NOMO-1 treated with DMSO at 0.1 percent for 48 hours (cell line): Measurements from ENCODE around the gene HMGN4.

ENCODE experiments used
- DNase-seq: peaks from one replicate; lab custom pipeline; 2025; ENCODE audit not compliant: unreplicated experiment; lab: John Stamatoyannopoulos, UW

The HMGN4 gene

DNA sequence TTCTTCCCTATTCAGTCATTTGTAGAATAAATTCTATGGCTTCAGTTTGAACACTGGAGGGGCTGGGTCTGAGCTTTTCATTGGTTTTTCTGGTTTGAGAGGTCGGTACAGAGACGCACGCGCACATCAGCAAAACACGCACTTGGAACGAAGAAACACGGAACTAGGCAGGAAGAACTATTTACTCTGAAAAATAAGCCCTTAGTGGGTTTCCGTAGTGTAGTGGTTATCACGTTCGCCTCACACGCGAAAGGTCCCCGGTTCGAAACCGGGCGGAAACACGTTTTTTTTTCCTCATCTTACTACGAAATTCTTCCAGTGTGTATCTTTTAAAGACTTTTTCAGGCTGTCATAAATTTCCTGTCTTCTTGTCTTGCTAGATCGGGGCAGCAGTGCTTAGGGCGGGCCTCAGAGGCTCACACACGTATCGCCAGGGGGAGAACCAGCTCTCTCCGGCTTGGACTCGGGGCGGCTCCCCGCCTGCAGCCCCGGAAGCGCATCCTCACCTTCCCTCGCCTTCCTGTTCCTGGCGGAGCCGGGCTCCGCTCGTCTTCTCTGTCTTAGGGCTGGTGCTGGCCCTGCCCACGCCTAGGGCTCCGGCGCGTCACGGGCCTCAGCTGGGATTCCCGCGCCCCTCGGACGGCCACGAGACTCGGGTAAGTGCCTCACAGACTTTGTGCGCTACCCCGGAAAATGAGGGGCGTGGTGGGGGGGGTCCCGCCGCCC lies at the start of gene HMGN4:
Gene HMGN4, plus strand, starts transcription at position 521 of the 726 bp plus-strand sequence. CDS start 6,841 bp downstream, outside the sequence.
- DNase-seq = peak; percentile 87

DNA sequence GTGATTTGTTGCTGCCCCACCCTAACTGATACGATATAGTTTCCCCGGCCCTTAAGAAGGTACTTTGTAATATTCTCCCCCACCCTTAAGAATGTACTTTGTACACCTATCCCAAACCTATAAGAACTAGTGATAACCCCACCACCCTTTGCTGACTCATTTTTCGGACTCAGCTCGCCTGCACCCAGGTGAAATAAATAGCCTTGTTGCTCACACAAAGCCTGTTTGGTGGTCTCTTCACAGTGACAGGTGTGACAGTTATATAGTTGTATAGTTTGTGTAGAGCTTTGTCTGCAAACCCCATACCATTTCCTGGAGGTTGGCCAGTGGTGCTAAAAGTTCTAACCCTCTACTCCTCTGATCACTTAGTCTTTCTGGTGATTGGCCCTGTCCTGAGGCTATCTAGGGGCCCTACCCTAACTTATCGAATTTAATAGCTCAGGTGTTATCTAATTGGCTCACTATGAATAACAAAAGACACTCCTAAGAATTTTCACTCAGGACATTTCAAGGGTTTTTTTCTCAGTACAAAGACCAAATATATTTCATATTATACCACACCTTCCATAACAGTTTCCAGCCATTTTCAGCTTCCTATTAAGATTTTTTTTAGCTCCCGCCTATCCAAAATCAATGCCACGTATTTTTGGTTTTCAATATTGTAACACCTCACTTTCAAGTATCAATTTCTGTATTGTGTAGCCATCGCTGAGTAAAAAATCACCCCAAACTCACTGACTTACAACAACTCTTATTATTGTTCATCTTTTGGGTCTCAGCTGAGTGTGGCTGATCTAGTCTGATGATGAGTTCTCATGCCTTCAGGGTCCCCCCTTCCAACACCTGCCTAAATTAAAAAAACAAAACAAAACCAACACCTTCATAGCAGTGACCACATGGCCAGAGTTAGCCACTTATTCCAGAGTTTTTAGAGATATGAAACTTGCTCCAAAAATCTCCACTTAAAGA lies 47.9 kb upstream of the HMGN4 start:
- DNase-seq = no peak

DNA sequence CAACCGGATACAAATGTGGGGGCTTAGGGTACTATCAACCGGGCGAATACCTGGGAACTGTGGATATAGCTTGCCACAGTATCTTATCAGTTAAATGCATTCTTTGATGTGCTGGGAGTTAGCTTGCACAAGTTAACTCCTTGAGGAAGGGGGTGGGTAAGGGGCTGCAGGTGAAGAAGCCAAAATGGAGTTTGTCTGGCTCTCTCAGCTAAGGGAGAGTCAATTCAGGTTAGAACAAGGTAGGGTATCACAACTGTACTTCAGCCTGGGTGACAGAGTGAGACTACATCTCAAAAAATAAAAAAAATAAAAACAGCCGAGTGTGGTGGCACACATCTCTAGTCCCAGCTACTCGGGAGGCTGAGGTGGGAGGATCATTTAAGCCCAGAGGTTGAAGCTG lies 46.6 kb upstream of the HMGN4 start:
- DNase-seq = no peak

DNA sequence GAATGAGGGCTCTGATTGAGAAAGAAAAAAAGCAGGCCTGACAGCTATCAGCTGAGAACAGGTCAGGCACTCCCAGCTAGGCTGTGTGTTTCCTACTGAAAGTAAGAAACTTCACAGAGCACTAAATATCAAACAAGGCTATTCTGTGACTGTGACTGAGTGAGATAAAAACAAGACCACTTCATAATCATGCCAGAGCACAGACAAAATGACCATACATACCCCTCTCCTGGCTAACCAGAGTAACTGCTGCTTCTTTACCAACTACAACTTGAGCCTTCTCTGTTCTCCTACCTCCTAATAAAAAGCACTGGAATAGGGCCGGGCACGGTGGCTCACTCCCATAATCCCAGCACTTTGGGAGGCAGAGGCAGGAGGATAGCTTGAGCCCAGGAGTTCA lies 44.9 kb upstream of the HMGN4 start:
- peak; percentile 35 for DNase-seq

DNA sequence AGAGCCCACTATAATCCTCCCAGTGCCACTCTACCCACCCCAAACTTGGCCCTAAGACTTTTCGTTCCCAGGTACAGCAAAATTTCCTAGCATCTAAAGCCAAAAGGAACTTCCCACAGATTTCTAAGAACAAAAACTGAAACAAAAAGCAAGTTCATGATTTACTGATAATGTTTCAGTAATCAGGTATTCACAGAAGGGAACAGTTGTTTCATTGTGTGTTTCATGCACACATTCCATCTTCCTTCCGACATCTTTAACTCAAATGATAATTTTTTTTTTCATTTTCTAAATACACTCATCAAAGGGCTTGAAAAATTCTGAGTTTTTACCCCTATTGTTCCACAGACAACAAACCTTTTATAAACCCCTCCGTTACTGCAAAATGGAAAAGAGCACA lies 44.0 kb upstream of the HMGN4 start:
- no peak for DNase-seq

DNA sequence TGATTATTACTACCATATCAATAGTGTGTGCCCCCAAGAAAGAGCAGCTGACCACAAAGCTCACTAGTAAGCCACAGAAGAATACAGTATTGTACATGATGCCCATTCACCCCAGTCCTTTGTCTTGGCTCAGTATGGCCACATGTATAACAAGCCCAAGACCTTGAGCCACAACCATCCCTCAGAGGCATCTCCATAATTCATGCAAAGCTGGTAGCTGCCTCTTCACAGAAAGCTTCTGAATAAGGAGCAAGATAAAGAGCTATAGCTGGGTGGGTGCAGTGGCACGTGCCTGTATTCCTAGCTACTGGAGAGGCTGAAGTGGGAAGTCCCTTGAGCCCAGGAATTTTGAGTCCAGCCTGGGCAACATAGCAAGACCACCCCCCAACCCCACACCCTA lies 42.9 kb upstream of the HMGN4 start:
- DNase-seq = no peak

DNA sequence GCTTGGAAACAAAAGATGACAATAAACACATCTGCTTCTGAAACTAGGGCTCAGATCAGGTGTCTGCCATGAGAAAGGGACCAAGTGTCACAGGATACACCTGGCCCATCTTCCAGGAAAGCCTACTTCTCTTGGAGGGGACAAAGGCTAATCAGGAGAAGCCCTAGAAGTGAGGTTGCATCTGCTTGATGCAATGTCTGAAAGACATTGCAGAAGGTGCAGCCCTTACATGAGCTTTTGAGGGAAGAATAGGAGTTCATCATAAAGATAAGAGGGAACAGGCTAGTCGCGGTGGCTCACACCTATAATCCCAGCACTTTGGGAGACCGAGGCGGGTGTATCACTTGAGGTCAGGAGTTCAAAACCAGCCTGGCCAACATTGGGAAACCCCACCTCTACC lies 40.6 kb upstream of the HMGN4 start:
- no peak for DNase-seq

DNA sequence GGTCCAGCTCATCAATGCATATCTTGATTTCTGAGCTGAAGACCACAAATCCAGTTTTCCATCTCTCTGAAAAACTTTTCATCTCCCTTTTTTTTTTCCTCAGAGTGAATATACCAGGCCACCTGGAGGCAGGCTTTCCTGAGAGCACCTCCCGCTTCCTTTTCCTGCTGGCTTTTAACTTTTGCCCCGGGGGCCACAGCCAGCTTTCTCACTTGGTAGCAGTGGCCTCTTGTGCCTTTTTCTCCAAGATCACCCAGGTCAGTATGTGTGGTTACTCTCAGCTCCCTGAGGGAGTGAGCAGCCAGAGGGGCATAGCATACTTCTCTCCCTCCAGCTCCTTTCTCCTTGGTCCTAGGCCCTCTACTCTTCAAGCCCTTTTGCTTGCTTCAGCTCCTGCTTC lies 38.1 kb upstream of the HMGN4 start, which contains the start of gene BTN1A1:
Gene BTN1A1, plus strand, starts transcription at position 202 of the 400 bp plus-strand sequence. CDS start 984 bp downstream, outside the sequence.
- DNase-seq = no peak

DNA sequence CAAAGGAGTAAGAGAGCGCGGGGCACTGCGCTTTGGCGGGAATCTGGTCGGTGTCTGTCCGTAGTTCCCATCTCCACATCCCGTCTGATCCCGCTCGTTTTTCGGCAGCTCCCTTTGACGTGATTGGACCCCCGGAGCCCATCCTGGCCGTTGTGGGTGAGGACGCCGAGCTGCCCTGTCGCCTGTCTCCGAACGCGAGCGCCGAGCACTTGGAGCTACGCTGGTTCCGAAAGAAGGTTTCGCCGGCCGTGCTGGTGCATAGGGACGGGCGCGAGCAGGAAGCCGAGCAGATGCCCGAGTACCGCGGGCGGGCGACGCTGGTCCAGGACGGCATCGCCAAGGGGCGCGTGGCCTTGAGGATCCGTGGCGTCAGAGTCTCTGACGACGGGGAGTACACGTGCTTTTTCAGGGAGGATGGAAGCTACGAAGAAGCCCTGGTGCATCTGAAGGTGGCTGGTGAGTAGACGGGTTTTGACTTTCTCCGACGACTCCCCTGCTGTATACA lies 36.6 kb upstream of the HMGN4 start:
- peak; percentile 26 for DNase-seq

DNA sequence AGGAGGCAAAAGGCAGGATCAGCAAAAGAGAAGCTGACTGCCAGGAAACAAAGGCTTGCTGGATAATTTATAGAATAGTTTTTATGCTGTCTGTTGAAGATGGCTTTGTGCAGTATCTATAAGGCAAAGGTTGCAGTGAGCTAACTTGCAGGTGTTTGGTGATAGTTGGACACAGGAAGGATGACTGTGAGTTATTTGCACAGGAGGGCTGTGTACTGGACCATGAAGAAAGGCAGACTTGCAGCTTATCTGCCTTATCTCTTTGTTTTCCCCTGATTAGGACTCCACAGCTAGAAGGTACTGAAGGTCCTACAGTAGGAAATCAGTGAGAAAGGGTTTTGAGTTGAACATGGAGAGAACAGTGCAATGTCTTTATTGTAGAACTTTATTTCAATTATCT lies 36.0 kb upstream of the HMGN4 start:
- no peak for DNase-seq

DNA sequence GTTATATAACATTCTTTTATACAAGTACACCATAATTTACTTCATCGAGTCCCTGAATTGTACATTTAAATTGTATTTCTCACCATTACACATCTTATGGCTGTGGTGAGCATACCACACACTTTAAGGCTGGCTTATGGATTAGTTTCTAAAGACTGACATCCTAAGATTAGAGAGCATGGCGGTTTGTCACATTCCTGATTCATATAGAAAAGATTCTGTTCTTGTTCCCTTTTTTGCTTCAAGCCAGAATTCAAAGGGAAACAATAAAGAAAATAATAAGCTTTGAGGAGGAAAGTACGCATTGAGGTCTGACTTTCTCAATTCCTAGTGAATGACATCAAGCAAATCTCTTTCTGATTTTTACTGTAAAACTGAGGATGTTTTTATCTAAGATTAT lies 35.5 kb upstream of the HMGN4 start:
- no peak for DNase-seq

DNA sequence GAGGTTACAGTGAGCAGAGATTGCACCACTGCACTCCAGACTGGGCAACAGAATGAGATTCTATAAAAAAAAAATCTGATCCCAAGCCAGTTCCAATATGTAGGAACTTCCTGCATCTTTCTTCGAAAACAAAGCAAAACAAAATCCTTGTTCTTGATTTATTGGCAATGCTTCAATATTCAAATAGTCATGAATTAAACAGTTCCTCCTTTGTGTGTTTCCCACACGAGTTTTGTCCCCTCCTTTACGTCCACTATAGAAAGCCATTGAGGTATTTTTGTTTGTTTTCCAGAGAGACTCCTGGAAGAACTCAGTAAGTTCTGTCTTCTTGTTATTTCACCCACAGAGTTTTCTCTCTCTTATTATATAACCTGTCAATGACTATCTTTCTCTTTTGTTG lies 30.5 kb upstream of the HMGN4 start:
- DNase-seq = no peak

DNA sequence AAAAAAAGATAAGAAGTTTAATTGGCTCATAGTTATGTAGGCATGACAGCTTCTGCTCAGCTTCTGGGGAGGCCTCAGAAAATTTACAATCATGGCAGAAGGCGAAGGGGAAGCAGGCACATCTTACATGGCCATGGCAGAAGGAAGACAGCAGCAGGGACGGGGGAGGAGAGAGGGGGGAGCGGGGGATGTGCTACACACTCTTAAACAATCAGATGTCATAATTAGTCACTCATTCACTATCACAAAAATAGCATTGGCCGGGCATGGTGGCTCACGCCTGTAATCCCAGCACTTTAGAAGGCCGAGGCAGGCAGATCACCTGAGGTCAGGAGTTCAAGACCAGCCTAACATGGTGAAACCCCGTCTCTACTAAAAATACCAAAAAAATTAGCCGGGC lies 27.1 kb upstream of the HMGN4 start:
- DNase-seq = peak; percentile 20

DNA sequence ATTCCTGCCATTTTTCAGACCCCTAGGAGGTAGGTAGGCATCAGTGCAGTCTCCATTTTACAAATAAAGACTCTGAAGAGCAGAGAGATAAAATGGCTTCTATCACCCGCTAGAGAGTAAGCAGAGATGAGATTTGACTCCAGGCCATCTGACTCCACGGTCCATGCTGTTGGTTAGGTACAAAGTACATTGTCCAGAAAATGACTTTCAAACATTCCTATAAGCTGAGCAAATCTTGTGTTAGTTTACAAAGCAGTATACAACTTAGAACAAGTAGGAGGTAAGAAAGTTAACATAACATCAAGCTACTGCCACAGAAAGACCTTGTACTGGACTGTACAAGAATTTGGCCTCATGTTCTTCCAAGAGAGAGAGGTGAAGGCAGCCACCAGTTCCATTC lies 23.2 kb upstream of the HMGN4 start:
- DNase-seq = no peak

DNA sequence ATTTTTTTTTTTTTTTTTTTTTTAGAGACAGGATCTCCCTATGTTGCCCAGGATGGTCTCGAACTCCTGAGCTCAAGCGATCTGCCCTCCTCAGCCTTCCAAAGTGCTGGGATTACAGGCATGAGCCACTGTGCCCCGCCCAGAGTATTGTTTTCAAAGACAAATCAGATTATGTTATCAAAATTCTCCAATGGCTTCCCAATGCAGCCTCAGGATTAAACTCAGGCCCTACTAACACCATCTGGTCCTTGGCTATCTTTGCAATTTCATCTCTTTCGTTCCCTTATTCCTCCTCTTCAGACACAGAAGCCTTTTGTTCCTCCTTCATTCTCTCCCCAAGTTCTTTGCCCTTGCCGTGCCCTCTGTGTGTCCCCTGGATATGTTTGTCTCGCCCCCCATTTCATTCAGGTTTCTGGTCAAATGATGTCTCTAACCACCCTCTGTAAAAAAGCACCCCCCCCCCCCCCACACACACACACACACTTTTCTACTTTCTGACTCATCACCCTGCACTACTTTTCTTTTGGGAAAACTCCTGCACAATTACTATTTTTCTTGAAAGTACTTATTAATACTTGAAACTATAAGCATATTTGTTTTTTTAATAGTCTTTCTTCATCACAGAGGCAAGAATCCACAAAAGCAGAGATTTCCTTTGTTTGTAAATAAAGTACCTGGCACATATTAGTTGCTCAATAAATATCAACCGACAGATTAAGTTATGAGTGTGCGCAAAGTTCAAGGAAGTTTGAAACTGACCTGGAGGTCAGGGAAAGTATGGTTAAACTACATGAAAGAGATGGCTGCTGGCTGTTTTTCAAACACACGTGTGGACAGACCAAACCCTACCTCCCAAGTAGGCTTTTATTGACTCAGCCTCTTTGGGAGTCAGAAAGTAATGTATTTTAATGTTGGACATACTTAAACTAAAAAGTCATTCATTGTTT lies 21.4 kb upstream of the HMGN4 start:
- no peak for DNase-seq

DNA sequence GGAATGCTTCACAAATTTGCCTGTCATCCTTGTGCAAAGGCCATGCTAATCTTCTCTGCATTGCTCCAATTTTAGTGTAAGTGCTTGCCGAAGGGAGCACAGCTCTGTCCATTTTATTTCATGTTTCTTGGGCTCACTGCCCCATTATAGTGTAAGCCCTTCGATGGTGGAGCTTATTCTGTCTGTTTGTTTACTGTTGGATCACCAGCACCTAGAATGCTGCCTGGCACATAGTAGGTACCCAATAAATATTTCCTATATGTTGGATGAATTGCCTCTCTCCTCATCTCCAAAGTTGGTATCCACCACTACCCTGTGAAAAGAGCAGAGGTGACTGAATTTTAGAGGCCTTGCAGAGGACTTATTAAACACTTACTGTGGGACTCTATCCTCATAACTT lies 18.8 kb upstream of the HMGN4 start:
- DNase-seq = no peak

DNA sequence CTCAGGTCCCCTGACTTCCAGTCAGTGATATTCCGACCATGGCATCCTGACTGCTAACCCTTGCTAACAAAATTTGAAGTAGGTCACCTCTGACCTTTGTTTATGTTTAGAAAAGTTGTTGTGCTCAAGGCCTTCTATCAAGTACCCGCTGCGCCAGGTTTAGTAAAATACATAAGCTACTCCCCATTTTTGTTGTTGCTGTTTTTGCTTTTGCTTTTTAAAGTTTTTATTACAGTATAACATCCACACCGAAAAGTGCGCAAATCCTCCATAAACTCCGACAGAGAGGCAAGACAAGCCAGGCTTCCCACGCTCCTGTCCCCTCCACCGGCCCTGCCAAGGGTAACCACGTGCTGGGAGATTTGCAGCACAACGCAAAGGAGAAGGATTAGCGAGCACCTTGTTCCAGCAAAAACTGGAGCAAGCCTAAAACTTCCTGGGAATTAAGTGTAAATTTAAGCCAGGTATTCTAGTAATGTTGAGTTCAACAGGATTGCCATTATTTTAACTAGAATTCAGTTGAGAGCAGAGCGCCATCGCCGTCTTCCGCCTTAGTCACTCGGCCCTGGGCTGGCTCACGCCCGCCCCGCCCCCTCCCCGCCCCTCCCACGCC lies 17.8 kb upstream of the HMGN4 start:
- DNase-seq = peak; percentile 87

DNA sequence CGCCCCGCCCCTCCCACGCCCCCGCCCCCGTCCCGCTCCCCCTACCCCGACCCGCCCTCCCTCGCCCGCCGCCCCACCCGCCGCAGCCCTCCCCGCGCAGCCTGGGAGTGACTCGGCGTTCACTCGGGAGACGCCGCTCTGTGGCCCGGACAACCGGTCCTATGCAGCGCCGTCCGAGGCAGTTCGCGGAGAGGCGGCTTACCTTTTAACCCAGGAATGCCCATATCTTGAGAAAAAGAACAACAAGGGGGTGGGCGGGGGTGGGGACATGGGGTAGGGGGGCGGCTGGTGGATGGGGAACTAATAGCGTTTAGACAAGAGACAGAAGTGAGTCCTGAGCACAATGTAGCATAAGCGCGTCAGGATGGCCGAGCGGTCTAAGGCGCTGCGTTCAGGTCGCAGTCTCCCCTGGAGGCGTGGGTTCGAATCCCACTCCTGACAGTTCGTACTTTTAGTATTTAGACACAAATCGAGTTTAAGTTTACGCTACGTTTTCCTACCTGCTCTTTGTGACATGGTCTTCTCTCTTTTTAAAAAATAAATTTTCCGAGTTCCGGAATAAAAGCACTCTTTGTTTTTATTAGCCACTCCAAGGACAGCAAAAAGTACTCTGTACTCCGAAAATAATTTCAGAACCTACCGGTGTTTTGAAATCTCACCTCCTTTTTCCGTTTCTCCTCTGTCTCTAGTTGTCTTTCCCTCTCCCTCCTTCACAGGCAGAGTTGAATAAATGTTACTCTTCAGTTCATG lies 17.1 kb upstream of the HMGN4 start:
- peak; percentile 87 for DNase-seq

DNA sequence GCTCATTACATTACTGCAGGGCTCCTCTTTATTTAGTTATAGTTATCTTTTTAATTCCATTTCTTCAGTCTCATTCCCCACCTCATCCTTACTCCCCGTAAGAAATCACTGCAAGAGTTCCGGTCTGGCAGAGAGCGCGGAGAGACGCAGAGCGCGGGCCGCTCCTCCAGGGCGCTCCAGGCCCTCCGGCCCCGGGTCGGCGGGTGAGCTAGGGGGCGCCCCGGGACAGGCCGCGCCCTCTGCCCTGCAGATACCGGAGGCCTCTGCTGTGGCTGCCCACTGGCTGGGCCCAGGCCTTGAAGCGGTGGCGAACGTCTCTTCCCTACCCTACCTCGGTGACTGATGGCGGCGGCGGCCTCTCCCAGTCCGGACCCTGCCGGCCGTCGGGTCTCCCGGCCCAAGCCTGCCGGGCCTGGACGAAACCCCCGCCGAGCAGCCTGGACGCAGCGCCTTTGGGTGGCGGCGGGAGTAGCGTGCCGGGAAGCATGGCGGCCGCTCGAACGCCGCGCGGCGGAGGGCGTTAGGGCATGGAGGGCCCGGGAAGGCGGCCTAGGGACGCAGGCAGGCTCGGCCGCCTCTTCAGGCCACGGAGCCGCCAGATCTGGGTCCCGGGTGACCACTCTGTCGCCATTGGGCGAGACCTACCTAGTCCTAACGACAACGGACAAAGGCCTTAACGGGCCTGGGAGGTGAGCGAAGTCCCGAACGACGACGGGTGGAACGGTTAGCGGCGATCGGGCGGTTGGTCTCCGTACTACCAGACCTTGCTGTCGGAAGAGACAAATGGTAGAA lies 16.4 kb upstream of the HMGN4 start:
- DNase-seq = peak; percentile 70
